IMR-90 (cell line): Measurements from ENCODE around the gene MDM1. TPM values are rescaled to one million over a fixed set of nuclear protein-coding genes. Genes with fewer than 3 reads are reported as not detected.

Experiments used
- ATAC-seq: fragments of 200-7000 bp; cut with Tn5 transposase; 2 replicates; pipeline ENCODE4 v1.9.1; 2020; ENCODE audit warnings: low read depth, mild to moderate bottlenecking, moderate library complexity
- BruUV-seq: library from RNA; stranded (reverse); fragments of 400-500 nt; replicated peaks from 2 replicates; lab custom pipeline; 2021; lab: Mats Ljungman, UMichigan
- CTCF ChIA-PET: fragments of 300-600 bp; formaldehyde crosslinking; extraction: SDS; loops from one replicate; lab custom pipeline; 2021; ENCODE audit warnings: antibody characterized with exemption; lab: Yijun Ruan, JAX
- POLR2A ChIA-PET: fragments of 300-600 bp; sonication (Branson Sonifier 250); formaldehyde crosslinking; loops from one replicate; lab custom pipeline; 2022; ENCODE audit warnings: antibody characterized with exemption; ENCODE audit not compliant: unreplicated experiment; lab: Charles Lee
- DNase-seq: peaks from one replicate; pipeline ENCODE4 v3.0.0; 2013
- H2AFZ ChIP-seq: replicated peaks from 2 replicates; pipeline ENCODE3; 2013; ENCODE audit warnings: low read length, mild to moderate bottlenecking; ENCODE audit not compliant: poor library complexity
- H2AK5ac ChIP-seq: 2 replicates; pipeline ENCODE4 v1.6.1; 2013; ENCODE audit warnings: low read depth, low read length, inconsistent platforms
- H2AK9ac ChIP-seq: replicated peaks from 2 replicates; pipeline ENCODE3; 2013; ENCODE audit warnings: mild to moderate bottlenecking, low read depth, low read length, moderate library complexity; ENCODE audit not compliant: poor library complexity
- H2BK120ac ChIP-seq: 2 replicates; pipeline ENCODE4 v1.6.1; 2013; ENCODE audit warnings: low read depth, low read length, inconsistent platforms
- H2BK15ac ChIP-seq: 3 replicates; pipeline ENCODE4 v1.6.1; 2013; ENCODE audit warnings: low read depth, low read length, inconsistent platforms
- H2BK20ac ChIP-seq: 2 replicates; pipeline ENCODE4 v1.6.1; 2013; ENCODE audit warnings: low read depth, mild to moderate bottlenecking, inconsistent platforms, low read length, moderate library complexity
- H2BK5ac ChIP-seq: 2 replicates; pipeline ENCODE4 v1.6.1; 2013; ENCODE audit warnings: mild to moderate bottlenecking, low read depth, low read length, inconsistent platforms; ENCODE audit not compliant: poor library complexity, severe bottlenecking
- H3K14ac ChIP-seq: replicated peaks from 2 replicates; pipeline ENCODE4 v1.6.1; 2013; ENCODE audit warnings: low read depth, low read length, inconsistent platforms
- H3K18ac ChIP-seq: 2 replicates; pipeline ENCODE4 v1.6.1; 2013; ENCODE audit warnings: low read depth, low read length, control low read depth
- H3K23ac ChIP-seq: 2 replicates; pipeline ENCODE4 v1.6.1; 2013; ENCODE audit warnings: low read depth, low read length, inconsistent platforms
- H3K27ac ChIP-seq: 2 replicates; pipeline ENCODE4 v1.5.1; 2013; ENCODE audit warnings: mild to moderate bottlenecking, control low read depth, low read length; ENCODE audit not compliant: insufficient read depth
- H3K27me3 ChIP-seq: 2 replicates; pipeline ENCODE4 v1.6.1; 2013; ENCODE audit warnings: low read length; ENCODE audit not compliant: control insufficient read depth, insufficient read depth
- H3K36me3 ChIP-seq: 2 replicates; pipeline ENCODE4 v1.6.1; 2013; ENCODE audit warnings: low read length, mixed read lengths; ENCODE audit not compliant: control insufficient read depth, insufficient read depth
- H3K4ac ChIP-seq: 2 replicates; pipeline ENCODE4 v1.6.1; 2013; ENCODE audit warnings: low read depth, low read length, inconsistent platforms
- H3K4me1 ChIP-seq: 2 replicates; pipeline ENCODE4 v1.6.1; 2013; ENCODE audit warnings: low read length, mixed read lengths; ENCODE audit not compliant: control insufficient read depth, insufficient read depth
- H3K4me2 ChIP-seq: 2 replicates; pipeline ENCODE4 v1.6.1; 2013; ENCODE audit warnings: low read depth, mild to moderate bottlenecking, control low read depth, low read length, moderate library complexity
- H3K4me3 ChIP-seq: 2 replicates; pipeline ENCODE4 v1.5.1; 2013; ENCODE audit warnings: low read depth, mild to moderate bottlenecking, control low read depth, low read length, moderate library complexity; ENCODE audit not compliant: insufficient read depth
- H3K56ac ChIP-seq: 2 replicates; pipeline ENCODE4 v1.6.1; 2013; ENCODE audit warnings: low read length, inconsistent platforms; ENCODE audit not compliant: insufficient read depth; ENCODE audit errors: extremely low read depth
- H3K79me1 ChIP-seq, 2 experiments: 2 replicates each; pipeline ENCODE4 v1.6.1; 2013; ENCODE audit warnings: low read length in 2 of 2, inconsistent platforms in 1 of 2, low read depth in 1 of 2
- H3K9ac ChIP-seq: 2 replicates; pipeline ENCODE4 v1.6.1; 2013; ENCODE audit warnings: low read depth, low read length, control low read depth
- H3K9me1 ChIP-seq: 2 replicates; pipeline ENCODE4 v1.6.1; 2013; ENCODE audit warnings: low read length, inconsistent platforms; ENCODE audit not compliant: insufficient read depth
- H3K9me3 ChIP-seq: 2 replicates; pipeline ENCODE4 v1.6.1; 2013; ENCODE audit warnings: low read length; ENCODE audit not compliant: control insufficient read depth, insufficient read depth
- H4K20me1 ChIP-seq: 2 replicates; pipeline ENCODE4 v1.6.1; 2013; ENCODE audit warnings: low read length, inconsistent platforms; ENCODE audit not compliant: insufficient read depth
- H4K5ac ChIP-seq: 2 replicates; pipeline ENCODE4 v1.6.1; 2013; ENCODE audit warnings: mild to moderate bottlenecking, low read depth, low read length, control low read depth
- H4K8ac ChIP-seq, 2 experiments: 2 replicates each; pipeline ENCODE4 v1.6.1; 2013; ENCODE audit warnings: low read depth in 2 of 2, low read length in 2 of 2, control low read depth in 1 of 2, inconsistent platforms in 1 of 2
- H4K91ac ChIP-seq: 2 replicates; pipeline ENCODE4 v1.6.1; 2013; ENCODE audit warnings: low read depth, low read length, inconsistent platforms; ENCODE audit not compliant: insufficient read depth
- BHLHE40 ChIP-seq: fragments of 150-350 bp; IDR thresholded peaks from 2 replicates; pipeline ENCODE4 v1.6.1; 2016; ENCODE audit warnings: mild to moderate bottlenecking, low read depth, low read length
- CEBPB ChIP-seq: IDR thresholded peaks from 2 replicates; pipeline ENCODE4 v1.6.1; 2012; ENCODE audit warnings: low read depth, low read length, improper control_type of control experiment
- CHD1 ChIP-seq: IDR thresholded peaks from 2 replicates; pipeline ENCODE4 v1.6.1; 2012; ENCODE audit warnings: low read depth, low read length, improper control_type of control experiment
- ELK1 ChIP-seq: fragments of 150-350 bp; IDR thresholded peaks from 2 replicates; pipeline ENCODE4 v1.6.1; 2016; ENCODE audit warnings: low read depth, mild to moderate bottlenecking, low read length, moderate library complexity, borderline replicate concordance
- FOS ChIP-seq: fragments of 150-350 bp; IDR thresholded peaks from 2 replicates; pipeline ENCODE4 v1.6.1; 2016; ENCODE audit warnings: low read depth, low read length
- MAFK ChIP-seq: IDR thresholded peaks from 2 replicates; pipeline ENCODE4 v1.6.1; 2012; ENCODE audit warnings: low read depth, low read length, improper control_type of control experiment
- MAZ ChIP-seq: IDR thresholded peaks from 2 replicates; pipeline ENCODE4 v1.6.1; 2012; ENCODE audit warnings: low read depth, mild to moderate bottlenecking, low read length, improper control_type of control experiment, moderate library complexity, borderline replicate concordance
- MXI1 ChIP-seq: IDR thresholded peaks from 2 replicates; pipeline ENCODE4 v1.6.1; 2012; ENCODE audit warnings: low read depth, mild to moderate bottlenecking, low read length, moderate library complexity, borderline replicate concordance
- NFE2L2 ChIP-seq: fragments of 150-350 bp; IDR thresholded peaks from 2 replicates; pipeline ENCODE4 v1.6.1; 2016; ENCODE audit warnings: low read depth, mild to moderate bottlenecking, low read length
- POLR2A ChIP-seq: IDR thresholded peaks from 2 replicates; pipeline ENCODE4 v1.6.1; 2012; ENCODE audit warnings: mild to moderate bottlenecking, low read depth, low read length
- RAD21 ChIP-seq: IDR thresholded peaks from 2 replicates; pipeline ENCODE4 v1.6.1; 2012; ENCODE audit warnings: low read length, improper control_type of control experiment
- RCOR1 ChIP-seq: IDR thresholded peaks from 2 replicates; pipeline ENCODE4 v1.6.1; 2012; ENCODE audit warnings: mild to moderate bottlenecking, low read length, improper control_type of control experiment; ENCODE audit not compliant: insufficient replicate concordance
- RFX5 ChIP-seq: IDR thresholded peaks from 2 replicates; pipeline ENCODE4 v1.8.0; 2012; ENCODE audit warnings: low read depth, mild to moderate bottlenecking, low read length, moderate library complexity
- SMC3 ChIP-seq: fragments of 150-350 bp; IDR thresholded peaks from 2 replicates; pipeline ENCODE4 v1.6.1; 2016; ENCODE audit warnings: low read depth, mild to moderate bottlenecking, antibody characterized with exemption, low read length, moderate library complexity
- WGBS, 2 experiments: methylation state at CpG; one replicate each; pipeline versions ENCODE4 v1.1.5 to v1.1.7; 2013; ENCODE audit warnings: missing lambda C conversion rate in 2 of 2; ENCODE audit not compliant: insufficient read length in 1 of 2; ENCODE audit errors: extremely low coverage in 2 of 2; 5-methylcytosine and 5-hydroxymethylcytosine counted together
- dilution Hi-C: fragments of 300-500 bp; cut with HindIII; formaldehyde crosslinking; loops from one replicate; pipeline ENCODE4 v1.14.3; 2018; ENCODE audit warnings: low sequenced_read_pairs; ENCODE audit not compliant: unreplicated experiment
- in situ Hi-C: fragments of 300-500 bp; cut with MboI; formaldehyde crosslinking; loops from 3 replicates; pipeline ENCODE4 v1.14.3; 2019; ENCODE audit warnings: low sequenced_read_pairs, inconsistent platforms, mixed read lengths
- intact Hi-C: fragments of 100-400 bp; cut with micrococcal nuclease; formaldehyde crosslinking; loops from 2 replicates; pipeline ENCODE4 v1.10.0; 2022
- polyA plus RNA-seq, 3 experiments: library from polyadenylated mRNA; depleted of rRNA; stranded (reverse); fragments of >200 nt; gene quantifications; 2 replicates each; pipeline ENCODE4 v1.2.3, GENCODE V29; 2012; ENCODE audit warnings: low replicate concordance in 1 of 3
- total RNA-seq: library from RNA; depleted of rRNA; stranded (reverse); fragments of >200 nt; gene quantifications from 2 replicates; pipeline ENCODE4 v1.2.3, GENCODE V29; 2012
- TF ChIP-seq, protein P1 (sequence below): fragments of 150-350 bp; IDR thresholded peaks from 2 replicates; pipeline ENCODE4 v1.6.1; 2017; ENCODE audit warnings: mild to moderate bottlenecking, antibody characterized with exemption, low read length, low read depth
- TF ChIP-seq, protein P2 (sequence below): conservative IDR thresholded peaks from 2 replicates; pipeline ENCODE4 v1.5.1; 2012; ENCODE audit warnings: mild to moderate bottlenecking, low read depth, low read length, improper control_type of control experiment

The MDM1 gene
- total and polyA plus RNA-seq, 2 of the 4 experiments (the other 2 are of a cell fraction) = 5.6 to 5.7 TPM

GRCh38 chr12:68285541-68285940, 46.6 kb downstream of the MDM1 start:
- ATAC-seq (no peak), DNase-seq (no peak)
- TF ChIP-seq RCOR1 (no peak), CEBPB (no peak), RFX5 (no peak), POLR2A (no peak), RAD21 (no peak), ELK1 (no peak), CHD1 (no peak), BHLHE40 (no peak), MXI1 (no peak), NFE2L2 (no peak), FOS (no peak), MAZ (no peak), MAFK (no peak), SMC3 (no peak)
- TF ChIP-seq, protein P1, sequence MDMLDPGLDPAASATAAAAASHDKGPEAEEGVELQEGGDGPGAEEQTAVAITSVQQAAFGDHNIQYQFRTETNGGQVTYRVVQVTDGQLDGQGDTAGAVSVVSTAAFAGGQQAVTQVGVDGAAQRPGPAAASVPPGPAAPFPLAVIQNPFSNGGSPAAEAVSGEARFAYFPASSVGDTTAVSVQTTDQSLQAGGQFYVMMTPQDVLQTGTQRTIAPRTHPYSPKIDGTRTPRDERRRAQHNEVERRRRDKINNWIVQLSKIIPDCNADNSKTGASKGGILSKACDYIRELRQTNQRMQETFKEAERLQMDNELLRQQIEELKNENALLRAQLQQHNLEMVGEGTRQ = no peak
- TF ChIP-seq, protein P2, sequence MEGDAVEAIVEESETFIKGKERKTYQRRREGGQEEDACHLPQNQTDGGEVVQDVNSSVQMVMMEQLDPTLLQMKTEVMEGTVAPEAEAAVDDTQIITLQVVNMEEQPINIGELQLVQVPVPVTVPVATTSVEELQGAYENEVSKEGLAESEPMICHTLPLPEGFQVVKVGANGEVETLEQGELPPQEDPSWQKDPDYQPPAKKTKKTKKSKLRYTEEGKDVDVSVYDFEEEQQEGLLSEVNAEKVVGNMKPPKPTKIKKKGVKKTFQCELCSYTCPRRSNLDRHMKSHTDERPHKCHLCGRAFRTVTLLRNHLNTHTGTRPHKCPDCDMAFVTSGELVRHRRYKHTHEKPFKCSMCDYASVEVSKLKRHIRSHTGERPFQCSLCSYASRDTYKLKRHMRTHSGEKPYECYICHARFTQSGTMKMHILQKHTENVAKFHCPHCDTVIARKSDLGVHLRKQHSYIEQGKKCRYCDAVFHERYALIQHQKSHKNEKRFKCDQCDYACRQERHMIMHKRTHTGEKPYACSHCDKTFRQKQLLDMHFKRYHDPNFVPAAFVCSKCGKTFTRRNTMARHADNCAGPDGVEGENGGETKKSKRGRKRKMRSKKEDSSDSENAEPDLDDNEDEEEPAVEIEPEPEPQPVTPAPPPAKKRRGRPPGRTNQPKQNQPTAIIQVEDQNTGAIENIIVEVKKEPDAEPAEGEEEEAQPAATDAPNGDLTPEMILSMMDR = no peak
- Histone ChIP-seq H3K14ac (no peak overlapping the region), H2AFZ (no peak overlapping the region), H4K20me1 (no peaks in the 10 kb centered on the region), H3K9me1 (no peaks in the 10 kb centered on the region), H3K4me2 (no peak overlapping the region), H3K9me3 (no peaks in the 10 kb centered on the region), H3K27me3 (no peaks in the 10 kb centered on the region), H3K4ac (no peak overlapping the region), H3K79me1 (no peaks in the 10 kb centered on the region), H3K9ac (no peak overlapping the region), H2AK5ac (no peak overlapping the region), H2BK5ac (no peak overlapping the region), H3K36me3 (no peaks in the 10 kb centered on the region), H3K56ac (no peak overlapping the region), H2BK20ac (no peak overlapping the region), H4K8ac (no peak overlapping the region), H2BK15ac (no peak overlapping the region), H2AK9ac (no peak overlapping the region), H3K4me3 (no peak overlapping the region), H2BK120ac (no peak overlapping the region), H3K27ac (no peak overlapping the region), H3K18ac (no peak overlapping the region), H4K5ac (no peak overlapping the region), H3K4me1 (no peaks in the 10 kb centered on the region), H3K23ac (no peak overlapping the region), H4K91ac (no peak overlapping the region)
- ChIA-PET POLR2A (no interaction called here), CTCF (interaction anchor here (1.4 kb wide), 1 partner anchor 13 kb away, joined by 3 read pairs; no protein-coding TSS in a partner anchor)
- in situ Hi-C loops (no loop called here), dilution Hi-C loops (no loop called here), intact Hi-C loops (no loop called here)
- no TSS peak for BruUV-seq
- 93% methylated on average over 2 of the region's 3 CpGs; no CpG with 5 or more reads in 1 of the 2 experiments for WGBS, 2 experiments
